GM18526 (cell line): Measurements from ENCODE around the gene ITPR1.

Experiments used
- POLR2A ChIP-seq: IDR thresholded peaks from 3 replicates; pipeline ENCODE4 v1.6.1; 2011; ENCODE audit not compliant: insufficient read length; ENCODE audit errors: extremely low read depth

ITPR1 gene

GRCh38 chr3:4514321-4514720 lies 21.2 kb downstream of the ITPR1 start:
- no peak for TF ChIP-seq POLR2A

- no peak for TF ChIP-seq POLR2A
These were observed 21.8 kb downstream of the ITPR1 start for GRCh38 chr3:4514916-4515315.

- no peak for TF ChIP-seq POLR2A
These were observed 22.9 kb downstream of the ITPR1 start for GRCh38 chr3:4515916-4516579.

GRCh38 chr3:4517093-4517492 lies 23.9 kb downstream of the ITPR1 start:
- TF ChIP-seq POLR2A: no peak

GRCh38 chr3:4517643-4518311 lies 24.6 kb downstream of the ITPR1 start:
- no peak for TF ChIP-seq POLR2A

- TF ChIP-seq POLR2A: no peak
These were observed 27.1 kb downstream of the ITPR1 start for GRCh38 chr3:4520033-4520816.

GRCh38 chr3:4522947-4523346 lies 29.8 kb downstream of the ITPR1 start:
- no peak for TF ChIP-seq POLR2A

- no peak for TF ChIP-seq POLR2A
These were observed 30.9 kb downstream of the ITPR1 start for GRCh38 chr3:4523710-4524698.

GRCh38 chr3:4525560-4526223 lies 32.5 kb downstream of the ITPR1 start:
- no peak for TF ChIP-seq POLR2A

GRCh38 chr3:4528320-4528719 lies 35.2 kb downstream of the ITPR1 start:
- no peak for TF ChIP-seq POLR2A

GRCh38 chr3:4528819-4529600 lies 35.9 kb downstream of the ITPR1 start:
- TF ChIP-seq POLR2A: no peak

GRCh38 chr3:4529876-4530588 lies 36.9 kb downstream of the ITPR1 start:
- TF ChIP-seq POLR2A: no peak

GRCh38 chr3:4531478-4532025 lies 38.4 kb downstream of the ITPR1 start:
- no peak for TF ChIP-seq POLR2A
